HG03469 (cell line): ENCODE results near the gene SMIM28.

Experiments used
- ATAC-seq: cut with Tn5 transposase; IDR thresholded peaks from one replicate; pipeline ENCODE4 v1.9.1; 2021; ENCODE audit warnings: mild to moderate bottlenecking, moderate library complexity, moderate number of reproducible peaks; ENCODE audit not compliant: unreplicated experiment

The SMIM28 gene

GRCh38 chr6:138427701-138428100 is 50.0 kb downstream of the SMIM28 start:
- ATAC-seq: no peak

GRCh38 chr6:138428944-138429598 is 51.4 kb downstream of the SMIM28 start:
- ATAC-seq: no peak

GRCh38 chr6:138429761-138430160 is 52.1 kb downstream of the SMIM28 start:
- no peak for ATAC-seq

- no peak for ATAC-seq
Measured at GRCh38 chr6:138430361-138431145, 52.8 kb downstream of the SMIM28 start.

GRCh38 chr6:138431256-138432062 is 53.8 kb downstream of the SMIM28 start:
- ATAC-seq: no peak

- no peak for ATAC-seq
Measured at GRCh38 chr6:138432063-138432356, 54.3 kb downstream of the SMIM28 start.
